ENCODE data around the gene MRPS7. TPM values are rescaled to one million over a fixed set of nuclear protein-coding genes. Genes with fewer than 3 reads are reported as not detected.
"Not testable (repeated sequence)": the region's sequence is repeated elsewhere in the genome, so short reads cannot be mapped to it uniquely, and the experiment has no call there.

The MRPS7 gene
- total RNA-seq, 1 experiment from 2014 or later, result 73.9 TPM

GRCh38 chr17:75289115-75289831, 27.6 kb downstream of the MRPS7 start, which contains the start of gene SLC25A19:
SLC25A19 (minus strand) TSS chr17:75289433; CDS start chr17:75286764, 2,669 bp downstream.
- peak; percentile 98 for DNase-seq (ENCODE audit: unreplicated experiment)
- H3K4me3 Mint-ChIP-seq (ENCODE audit: unreplicated experiment), result peak within 1 kb of the TSS; percentile 98
- ChIA-PET CTCF (interaction anchor here (0.6 to 2.0 kb wide), 15 partner anchors 11 to 1878 kb away, joined by 3 to 13 read pairs (median 3); partner anchors contain the start of genes MIF4GD and TSEN54), POLR2A (interaction anchor here (0.6 to 5.7 kb wide), 23 partner anchors 9 to 277 kb away, joined by 3 to 96 read pairs (median 6); partner anchors contain the start of genes GGA3, GRB2, LLGL2 and MIF4GD)
- H3K27ac Mint-ChIP-seq (ENCODE audit: low read depth, unreplicated experiment), result peak within 1 kb of the TSS; percentile 97
- no peaks in the 10 kb centered on the region for H3K27me3 Mint-ChIP-seq (ENCODE audit: insufficient read depth, unreplicated experiment)
- BruUV-seq (replicated peaks), result no TSS peak
- TF ChIP-seq, protein P1, sequence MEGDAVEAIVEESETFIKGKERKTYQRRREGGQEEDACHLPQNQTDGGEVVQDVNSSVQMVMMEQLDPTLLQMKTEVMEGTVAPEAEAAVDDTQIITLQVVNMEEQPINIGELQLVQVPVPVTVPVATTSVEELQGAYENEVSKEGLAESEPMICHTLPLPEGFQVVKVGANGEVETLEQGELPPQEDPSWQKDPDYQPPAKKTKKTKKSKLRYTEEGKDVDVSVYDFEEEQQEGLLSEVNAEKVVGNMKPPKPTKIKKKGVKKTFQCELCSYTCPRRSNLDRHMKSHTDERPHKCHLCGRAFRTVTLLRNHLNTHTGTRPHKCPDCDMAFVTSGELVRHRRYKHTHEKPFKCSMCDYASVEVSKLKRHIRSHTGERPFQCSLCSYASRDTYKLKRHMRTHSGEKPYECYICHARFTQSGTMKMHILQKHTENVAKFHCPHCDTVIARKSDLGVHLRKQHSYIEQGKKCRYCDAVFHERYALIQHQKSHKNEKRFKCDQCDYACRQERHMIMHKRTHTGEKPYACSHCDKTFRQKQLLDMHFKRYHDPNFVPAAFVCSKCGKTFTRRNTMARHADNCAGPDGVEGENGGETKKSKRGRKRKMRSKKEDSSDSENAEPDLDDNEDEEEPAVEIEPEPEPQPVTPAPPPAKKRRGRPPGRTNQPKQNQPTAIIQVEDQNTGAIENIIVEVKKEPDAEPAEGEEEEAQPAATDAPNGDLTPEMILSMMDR (IDR thresholded peaks at IDR 0.05; ENCODE audit: unreplicated experiment), result no peak
- peaks cover 7% of the 10 kb centered on the region for H3K4me1 Mint-ChIP-seq (ENCODE audit: insufficient read depth, unreplicated experiment)
- H3K36me3 Mint-ChIP-seq (ENCODE audit: insufficient read depth, unreplicated experiment), result peaks cover 14% of the 10 kb centered on the region
- H3K9me3 Mint-ChIP-seq (ENCODE audit: unreplicated experiment), result no peaks in the 10 kb centered on the region
- intact Hi-C loops (cut with micrococcal nuclease), result loop anchor here (1.0 kb wide), 1 partner anchor 123 kb away; no protein-coding TSS in a partner anchor

DNA sequence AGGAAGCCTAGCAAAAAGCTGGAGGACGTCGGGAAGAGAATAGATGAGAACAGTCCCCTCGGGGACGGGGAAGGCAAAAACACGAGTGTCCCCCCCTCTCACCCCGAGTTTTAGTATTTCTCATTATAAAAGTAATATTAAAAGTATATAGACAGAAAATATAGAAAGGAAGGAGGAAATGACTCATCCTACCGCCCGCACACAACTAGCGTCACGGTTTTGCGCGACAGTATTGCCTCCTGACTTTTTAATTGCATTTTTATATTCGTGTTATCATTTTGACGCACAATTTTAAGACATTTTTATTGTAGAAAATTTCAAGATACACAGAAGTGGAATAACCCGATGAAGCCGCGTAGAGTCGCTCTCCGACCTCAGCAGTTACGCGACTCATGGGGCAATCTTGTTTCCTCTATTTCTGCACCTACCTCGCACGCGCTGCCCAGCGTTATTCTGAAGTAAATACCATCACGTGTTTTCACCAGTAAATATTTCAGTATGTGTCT, 28.2 kb downstream of the MRPS7 start:
- Mint-ChIP-seq H3K9me3 (ENCODE audit: unreplicated experiment) (no peaks in the 10 kb centered on the region), H3K27me3 (ENCODE audit: insufficient read depth, unreplicated experiment) (no peaks in the 10 kb centered on the region), H3K27ac (ENCODE audit: low read depth, unreplicated experiment) (peak overlapping the region; percentile 97), H3K36me3 (ENCODE audit: insufficient read depth, unreplicated experiment) (peaks cover 10% of the 10 kb centered on the region), H3K4me3 (ENCODE audit: unreplicated experiment) (peak overlapping the region; percentile 98), H3K4me1 (ENCODE audit: insufficient read depth, unreplicated experiment) (peaks cover 7% of the 10 kb centered on the region)
- TSS peak; percentile 99 for BruUV-seq (replicated peaks)
- TF ChIP-seq, protein P1 (IDR thresholded peaks at IDR 0.05; ENCODE audit: unreplicated experiment), result no peak
- ChIA-PET CTCF (interaction anchor here (0.6 to 2.0 kb wide), 12 partner anchors 19 to 1878 kb away, joined by 3 to 13 read pairs (median 3); partner anchors contain the start of genes MIF4GD and TSEN54), POLR2A (interaction anchor here (0.6 to 5.7 kb wide), 21 partner anchors 10 to 278 kb away, joined by 3 to 96 read pairs (median 6); partner anchors contain the start of genes GGA3, GRB2, LLGL2 and MIF4GD)
- peak; percentile 43 for DNase-seq (ENCODE audit: unreplicated experiment)
- intact Hi-C loops (cut with micrococcal nuclease), result loop anchor here (1.0 kb wide), 1 partner anchor 122 kb away; no protein-coding TSS in a partner anchor

- H3K27ac Mint-ChIP-seq (ENCODE audit: low read depth, unreplicated experiment); H3K4me3 Mint-ChIP-seq (ENCODE audit: unreplicated experiment); DNase-seq (ENCODE audit: unreplicated experiment); CTCF ChIA-PET; H3K27me3 Mint-ChIP-seq (ENCODE audit: insufficient read depth, unreplicated experiment); H3K36me3 Mint-ChIP-seq (ENCODE audit: insufficient read depth, unreplicated experiment); H3K4me1 Mint-ChIP-seq (ENCODE audit: insufficient read depth, unreplicated experiment); H3K9me3 Mint-ChIP-seq (ENCODE audit: unreplicated experiment); intact Hi-C loops (cut with micrococcal nuclease); BruUV-seq (replicated peaks): not testable (repeated sequence)
- POLR2A ChIA-PET, result interaction anchor here (0.6 to 5.7 kb wide), 3 partner anchors 23 to 70 kb away, joined by 3 to 96 read pairs (median 3); partner anchors contain the start of gene MIF4GD
These were observed 31.2 kb downstream of the MRPS7 start for GRCh38 chr17:75292810-75293448.

DNA sequence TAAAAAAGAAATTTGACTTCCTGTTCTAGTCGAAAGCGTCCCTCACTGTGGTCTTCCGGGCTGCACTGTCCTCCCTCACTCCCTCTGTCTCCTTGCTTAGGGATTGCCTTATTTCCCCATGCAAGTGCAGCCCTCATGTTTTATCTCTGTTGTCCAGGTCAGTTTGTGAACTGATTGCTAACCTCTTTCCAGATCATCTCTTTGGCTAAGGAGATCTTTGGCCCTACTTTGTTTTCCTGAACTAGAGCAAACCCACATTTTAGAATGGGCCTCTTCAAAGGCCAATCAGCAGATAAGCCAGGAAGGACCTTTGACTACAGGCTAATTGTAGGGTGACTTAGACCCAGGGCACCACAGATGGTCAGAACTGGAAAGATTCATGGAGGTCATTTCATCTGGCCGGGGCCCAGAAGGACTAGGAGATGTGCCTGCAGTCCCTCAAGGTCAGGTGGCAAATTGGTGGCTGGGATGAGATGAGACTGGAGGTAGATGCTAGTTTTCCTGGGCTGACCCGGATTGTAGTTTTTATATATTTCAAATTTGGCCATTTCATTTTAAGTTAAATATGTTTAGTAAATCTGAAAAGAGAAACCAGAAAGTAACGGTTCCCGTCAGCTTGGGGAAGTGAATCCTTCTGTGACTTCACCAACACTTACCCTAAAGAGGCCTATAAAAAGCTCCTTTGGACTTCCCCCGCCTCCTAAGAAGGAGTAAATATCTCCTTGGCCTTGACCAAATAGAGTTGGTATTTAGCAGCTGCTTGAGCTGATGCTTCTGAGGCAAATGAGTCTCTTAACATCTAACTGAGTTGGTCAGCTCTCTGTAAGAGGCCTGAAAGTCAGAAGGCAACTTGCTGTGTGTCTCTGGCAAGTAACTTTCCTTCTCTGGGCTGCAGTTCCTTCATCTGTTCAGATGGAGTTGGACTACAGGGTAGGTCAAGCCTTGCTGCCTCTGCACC, 33.8 kb downstream of the MRPS7 start:
- no peaks in the 10 kb centered on the region for H3K4me1 Mint-ChIP-seq (ENCODE audit: insufficient read depth, unreplicated experiment)
- no peaks in the 10 kb centered on the region for H3K9me3 Mint-ChIP-seq (ENCODE audit: unreplicated experiment)
- H3K4me3 Mint-ChIP-seq (ENCODE audit: unreplicated experiment), result no peak overlapping the region
- ChIA-PET CTCF (interaction anchor here (1.8 kb wide), 1 partner anchor 25 kb away, joined by 7 read pairs; the partner anchor contains the start of gene MIF4GD), POLR2A (interaction anchor here (0.7 kb wide), 1 partner anchor 18 kb away, joined by 3 read pairs; no protein-coding TSS in a partner anchor)
- intact Hi-C loops (cut with micrococcal nuclease), result no loop called here
- H3K27ac Mint-ChIP-seq (ENCODE audit: low read depth, unreplicated experiment), result no peak overlapping the region
- DNase-seq (ENCODE audit: unreplicated experiment), result no peak
- TF ChIP-seq, protein P1 (IDR thresholded peaks at IDR 0.05; ENCODE audit: unreplicated experiment), result no peak
- no peaks in the 10 kb centered on the region for H3K27me3 Mint-ChIP-seq (ENCODE audit: insufficient read depth, unreplicated experiment)
- no TSS peak for BruUV-seq (replicated peaks)
- H3K36me3 Mint-ChIP-seq (ENCODE audit: insufficient read depth, unreplicated experiment), result peaks cover 5% of the 10 kb centered on the region

Data from MCF 10A (cell line).